Cardiac fibroblast (primary cell): ENCODE results near the gene ZNF48.

Experiments used
- DNase-seq, 2 donors: peaks; one replicate each; pipeline versions ENCODE4 v3.0.0 to v3.0.0-alpha.2; 2010; ENCODE audit warnings: low read depth in 2 of 2
- H3K4me3 ChIP-seq, 2 donors: replicated peaks in 1 of 2; 1 replicate in 1 of 2; 2 replicates in 1 of 2; pipeline ENCODE4 v1.5.1; 2011; ENCODE audit warnings: low read depth in 2 of 2, low read length in 2 of 2, mild to moderate bottlenecking in 2 of 2, moderate library complexity in 1 of 2
- CTCF ChIP-seq: IDR thresholded peaks from one replicate; pipeline ENCODE4 v1.5.1; 2011; ENCODE audit warnings: low read depth, mild to moderate bottlenecking, low read length, inconsistent platforms

ZNF48 gene

GRCh38 chr16:30395155-30395991 lies at the start of gene ZNF48:
Gene ZNF48 (plus strand): TSS chr16:30395420. CDS start chr16:30395795, 375 bp downstream.
- DNase-seq, result peak; percentile 81 to 95
- H3K4me3 ChIP-seq, result peak within 1 kb of the TSS; percentile 79 to 80
- no peak for TF ChIP-seq CTCF

DNA sequence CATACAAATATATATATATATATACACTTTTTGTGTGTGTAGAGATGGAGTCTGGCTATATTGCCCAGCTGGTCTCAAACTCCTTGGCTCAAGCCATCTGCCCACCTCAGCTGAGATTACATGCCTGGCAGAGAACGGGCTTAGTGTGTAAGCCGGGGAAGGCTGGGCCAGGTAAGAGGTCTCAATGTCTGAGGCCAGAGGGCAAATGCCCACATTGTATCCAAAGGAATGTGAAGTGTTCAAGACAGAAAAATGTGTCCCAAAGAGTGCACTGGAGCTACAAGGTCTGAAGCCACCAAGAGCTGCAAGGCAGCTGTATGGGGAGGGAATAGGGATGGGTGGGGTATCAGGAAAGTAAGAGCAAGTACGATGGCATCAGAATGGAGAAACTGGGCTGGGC lies 48.9 kb upstream of the ZNF48 start:
- no peak for DNase-seq
- no peak for TF ChIP-seq CTCF
- H3K4me3 ChIP-seq, result no peak overlapping the region

GRCh38 chr16:30348113-30348512 lies 47.1 kb upstream of the ZNF48 start:
- no peak overlapping the region for H3K4me3 ChIP-seq
- DNase-seq, result no peak
- TF ChIP-seq CTCF, result no peak

GRCh38 chr16:30348929-30349328 lies 46.3 kb upstream of the ZNF48 start:
- no peak overlapping the region for H3K4me3 ChIP-seq
- no peak for TF ChIP-seq CTCF
- DNase-seq, result no peak

GRCh38 chr16:30349675-30350074 lies 45.5 kb upstream of the ZNF48 start:
- no peak for TF ChIP-seq CTCF
- no peak overlapping the region for H3K4me3 ChIP-seq
- DNase-seq, result no peak

- TF ChIP-seq CTCF, result no peak
- no peak overlapping the region for H3K4me3 ChIP-seq
- no peak for DNase-seq
Observed at GRCh38 chr16:30350134-30350871, 44.9 kb upstream of the ZNF48 start.
